K562 (cell line): ENCODE data around the gene CEBPE. TPM values are rescaled to one million over a fixed set of nuclear protein-coding genes. Genes with fewer than 3 reads are reported as not detected.

Experiments
- ARID3B ChIP-seq: fragments of 250-450 bp; sonication (Bioruptor Pico); IDR thresholded peaks from 2 replicates; pipeline ENCODE4 v1.4.0; 2020; ENCODE audit warnings: borderline replicate concordance
- CHD2 ChIP-seq: IDR thresholded peaks from 2 replicates; pipeline ENCODE4 v1.6.1; 2011; ENCODE audit warnings: low read depth, low read length
- ETS2 ChIP-seq: IDR thresholded peaks from 2 replicates; pipeline ENCODE4 v1.6.1; 2016; ENCODE audit warnings: borderline replicate concordance, missing genetic modification characterization, mild to moderate bottlenecking, moderate library complexity, missing compliant biosample characterization; ENCODE audit not compliant: poor library complexity, severe bottlenecking
- GTF2A2 ChIP-seq: IDR thresholded peaks from 2 replicates; pipeline ENCODE4 v1.6.1; 2016; ENCODE audit warnings: mild to moderate bottlenecking, missing genetic modification characterization, missing compliant biosample characterization
- HDAC1 ChIP-seq, 2 experiments: fragments of 450-650 bp; IDR thresholded peaks; 2 replicates each; pipeline ENCODE4 v1.6.1; 2016 to 2017; ENCODE audit warnings: inconsistent platforms in 1 of 2, mild to moderate bottlenecking in 1 of 2, moderate library complexity in 1 of 2
- KDM4B ChIP-seq, 2 experiments: fragments of 450-650 bp in 1 of 2; sonication (generic) in 1 of 2; IDR thresholded peaks; 2 replicates each; pipeline ENCODE4 v1.6.1; 2016 to 2017; ENCODE audit warnings: borderline replicate concordance in 2 of 2, antibody characterized with exemption in 1 of 2, low read depth in 1 of 2, mild to moderate bottlenecking in 1 of 2
- MEF2A ChIP-seq: IDR thresholded peaks from 2 replicates; pipeline ENCODE4 v1.6.1; 2011; ENCODE audit warnings: low read depth, mild to moderate bottlenecking, low read length, moderate library complexity; ENCODE audit not compliant: control insufficient read depth
- NCOA6 ChIP-seq: fragments of 450-650 bp; IDR thresholded peaks from 2 replicates; pipeline ENCODE4 v1.6.1; 2017; ENCODE audit warnings: mild to moderate bottlenecking
- NFE2L1 ChIP-seq: fragments of 450-650 bp; IDR thresholded peaks from 2 replicates; pipeline ENCODE4 v1.6.1; 2016; ENCODE audit warnings: missing genetic modification characterization, low read depth, mild to moderate bottlenecking, missing compliant biosample characterization, moderate library complexity, borderline replicate concordance
- NR2F6 ChIP-seq: fragments of 450-650 bp; formaldehyde crosslinking; IDR thresholded peaks from 2 replicates; pipeline ENCODE4 v1.4.0; 2020; ENCODE audit warnings: mild to moderate bottlenecking
- POLR2H ChIP-seq: IDR thresholded peaks from 2 replicates; pipeline ENCODE4 v1.6.1; 2016; ENCODE audit warnings: missing genetic modification characterization, low read depth, mild to moderate bottlenecking, control low read depth, missing compliant biosample characterization, moderate library complexity
- RNF2 ChIP-seq: sonication (generic); IDR thresholded peaks from 2 replicates; pipeline ENCODE4 v1.6.1; 2016
- SREBF2 ChIP-seq: sonication (generic); formaldehyde crosslinking; IDR thresholded peaks from 2 replicates; pipeline ENCODE4 v1.4.0; 2020; ENCODE audit warnings: mild to moderate bottlenecking, missing genetic modification reagents
- TEAD1 ChIP-seq, 2 experiments: fragments of 450-650 bp in 1 of 2; sonication (generic) in 1 of 2; formaldehyde crosslinking; IDR thresholded peaks; 2 replicates each; pipeline versions ENCODE4 v1.4.0 to v1.8.0; 2020 to 2022; ENCODE audit warnings: mild to moderate bottlenecking in 2 of 2, missing genetic modification reagents in 1 of 2
- ZEB2 ChIP-seq: fragments of 450-650 bp; IDR thresholded peaks from 2 replicates; pipeline ENCODE4 v1.6.1; 2016
- ZNF253 ChIP-seq: fragments of 250-450 bp; sonication (Bioruptor Pico); conservative IDR thresholded peaks from 2 replicates; pipeline ENCODE4 v1.6.1; 2021; ENCODE audit warnings: mild to moderate bottlenecking
- ZNF431 ChIP-seq: sonication (generic); formaldehyde crosslinking; IDR thresholded peaks from 2 replicates; pipeline ENCODE4 v1.8.0; 2022; ENCODE audit warnings: mild to moderate bottlenecking, missing genetic modification reagents
- ZNF561 ChIP-seq: fragments of 450-650 bp; formaldehyde crosslinking; conservative IDR thresholded peaks from 2 replicates; pipeline ENCODE4 v1.4.0; 2020; ENCODE audit warnings: mild to moderate bottlenecking, moderate library complexity
- ZNF696 ChIP-seq: fragments of 250-450 bp; sonication (Bioruptor Pico); conservative IDR thresholded peaks from 2 replicates; pipeline ENCODE4 v1.4.0; 2020; ENCODE audit warnings: mild to moderate bottlenecking, moderate library complexity
- ZNF740 ChIP-seq, 3 experiments: fragments of 200-800 bp in 1 of 3; sonication (Bioruptor generic) in 1 of 3; sonication (generic) in 1 of 3; formaldehyde crosslinking in 1 of 3; IDR thresholded peaks; 2 replicates each; pipeline versions ENCODE4 v1.6.1 to v1.8.0; 2016 to 2022; ENCODE audit warnings: mild to moderate bottlenecking in 2 of 3, missing compliant biosample characterization in 2 of 3, missing genetic modification characterization in 2 of 3, missing genetic modification reagents in 1 of 3
- polyA plus RNA-seq, 8 experiments: library from polyadenylated mRNA; depleted of rRNA in 4 of 8; stranded (reverse) in 5 of 8; unstranded in 3 of 8; fragments of >200 nt; fragmentation: Nextera tagmentation in 2 of 8; fragmentation: Illumina TruSeq in 1 of 8; extraction: Ambion mirVana in 2 of 8; extraction: Trizol in 1 of 8; gene quantifications; 2 replicates each; pipeline versions ENCODE4 v1.2.1 to v1.2.3, GENCODE V29; 2011 to 2014; ENCODE audit warnings: inconsistent platforms in 1 of 8, missing spikeins in 1 of 8
- total RNA-seq, 7 experiments: library from RNA; depleted of rRNA in 6 of 7; stranded (reverse); fragments of >200 nt in 6 of 7; fragmentation: Illumina TruSeq in 2 of 7; extraction: Trizol in 2 of 7; gene quantifications; 2 replicates each; pipeline versions ENCODE4 v1.2.1 to v1.2.3, GENCODE V29; 2011 to 2021; ENCODE audit warnings: low replicate concordance in 1 of 7
- TF ChIP-seq, protein P1 (sequence below): fragments of 200-800 bp; sonication (Bioruptor generic); IDR thresholded peaks from 2 replicates; pipeline ENCODE4 v1.6.1; 2016; ENCODE audit warnings: missing genetic modification characterization, missing compliant biosample characterization

Gene CEBPE
- total and polyA plus RNA-seq, 9 of the 15 experiments (the other 6 are each of a cell fraction or from before 2014, with no cell fraction given): 0.09 to 0.15 (median 0.13) TPM; not detected in 6

GRCh38 chr14:23146351-23146910, 27.4 kb upstream of the CEBPE start (continued):
- TF ChIP-seq, protein P1, sequence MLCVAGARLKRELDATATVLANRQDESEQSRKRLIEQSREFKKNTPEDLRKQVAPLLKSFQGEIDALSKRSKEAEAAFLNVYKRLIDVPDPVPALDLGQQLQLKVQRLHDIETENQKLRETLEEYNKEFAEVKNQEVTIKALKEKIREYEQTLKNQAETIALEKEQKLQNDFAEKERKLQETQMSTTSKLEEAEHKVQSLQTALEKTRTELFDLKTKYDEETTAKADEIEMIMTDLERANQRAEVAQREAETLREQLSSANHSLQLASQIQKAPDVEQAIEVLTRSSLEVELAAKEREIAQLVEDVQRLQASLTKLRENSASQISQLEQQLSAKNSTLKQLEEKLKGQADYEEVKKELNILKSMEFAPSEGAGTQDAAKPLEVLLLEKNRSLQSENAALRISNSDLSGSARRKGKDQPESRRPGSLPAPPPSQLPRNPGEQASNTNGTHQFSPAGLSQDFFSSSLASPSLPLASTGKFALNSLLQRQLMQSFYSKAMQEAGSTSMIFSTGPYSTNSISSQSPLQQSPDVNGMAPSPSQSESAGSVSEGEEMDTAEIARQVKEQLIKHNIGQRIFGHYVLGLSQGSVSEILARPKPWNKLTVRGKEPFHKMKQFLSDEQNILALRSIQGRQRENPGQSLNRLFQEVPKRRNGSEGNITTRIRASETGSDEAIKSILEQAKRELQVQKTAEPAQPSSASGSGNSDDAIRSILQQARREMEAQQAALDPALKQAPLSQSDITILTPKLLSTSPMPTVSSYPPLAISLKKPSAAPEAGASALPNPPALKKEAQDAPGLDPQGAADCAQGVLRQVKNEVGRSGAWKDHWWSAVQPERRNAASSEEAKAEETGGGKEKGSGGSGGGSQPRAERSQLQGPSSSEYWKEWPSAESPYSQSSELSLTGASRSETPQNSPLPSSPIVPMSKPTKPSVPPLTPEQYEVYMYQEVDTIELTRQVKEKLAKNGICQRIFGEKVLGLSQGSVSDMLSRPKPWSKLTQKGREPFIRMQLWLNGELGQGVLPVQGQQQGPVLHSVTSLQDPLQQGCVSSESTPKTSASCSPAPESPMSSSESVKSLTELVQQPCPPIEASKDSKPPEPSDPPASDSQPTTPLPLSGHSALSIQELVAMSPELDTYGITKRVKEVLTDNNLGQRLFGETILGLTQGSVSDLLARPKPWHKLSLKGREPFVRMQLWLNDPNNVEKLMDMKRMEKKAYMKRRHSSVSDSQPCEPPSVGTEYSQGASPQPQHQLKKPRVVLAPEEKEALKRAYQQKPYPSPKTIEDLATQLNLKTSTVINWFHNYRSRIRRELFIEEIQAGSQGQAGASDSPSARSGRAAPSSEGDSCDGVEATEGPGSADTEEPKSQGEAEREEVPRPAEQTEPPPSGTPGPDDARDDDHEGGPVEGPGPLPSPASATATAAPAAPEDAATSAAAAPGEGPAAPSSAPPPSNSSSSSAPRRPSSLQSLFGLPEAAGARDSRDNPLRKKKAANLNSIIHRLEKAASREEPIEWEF (CRISPR knock-in tag): 0 out of 2 replicates have a peak, but pooled peaks have one; percentile 41
- TF ChIP-seq NFE2L1 (tag): no peak
- TF ChIP-seq NCOA6: peak; percentile 74
- TF ChIP-seq GTF2A2 (tag): no peak
- no peak for TF ChIP-seq SREBF2 (CRISPR knock-in tag)
- TF ChIP-seq RNF2: peak; percentile 75; the same call in 1 of the 2 replicates
- peak; percentile 92 to 98; a peak in 3 of 4 replicates for TF ChIP-seq HDAC1 (IDR thresholded peaks at IDR 0.05)
- 0 out of 2 replicates have a peak, but pooled peaks have one; percentile 23 for TF ChIP-seq ZNF740 (CRISPR knock-in tag; IDR thresholded peaks at IDR 0.05)
- no peak for TF ChIP-seq ZNF740 (tag; IDR thresholded peaks at IDR 0.05)
- TF ChIP-seq ZNF431 (CRISPR knock-in tag): 0 out of 2 replicates have a peak, but pooled peaks have one; percentile 17
- TF ChIP-seq CHD2: no peak
- no peak for TF ChIP-seq ZNF696 (CRISPR knock-in tag)
- TF ChIP-seq POLR2H: no peak
- TF ChIP-seq ZNF253 (CRISPR knock-in tag): no peak
- TF ChIP-seq TEAD1 (CRISPR knock-in tag; IDR thresholded peaks at IDR 0.05): peak; percentile 78 to 79; a peak in 3 of 4 replicates
- TF ChIP-seq ARID3B: no peak
- TF ChIP-seq ZEB2: peak; percentile 99
- TF ChIP-seq ETS2 (tag): no peak
- no peak for TF ChIP-seq KDM4B (IDR thresholded peaks at IDR 0.05; ENCODE audit: borderline replicate concordance in 2 of 2, low read depth in 1 of 2)
- TF ChIP-seq ZNF561 (CRISPR knock-in tag): no peak
- peak; percentile 43; the same call in 1 of the 2 replicates for TF ChIP-seq NR2F6 (CRISPR knock-in tag)
- TF ChIP-seq MEF2A: no peak
